Neural cell (in vitro differentiated cells): ENCODE results near the gene MIXL1. TPM values are rescaled to one million over a fixed set of nuclear protein-coding genes. Genes with fewer than 3 reads are reported as not detected.

Experiments
- H2AFZ ChIP-seq: fragments of 200-600, 300-800 bp; sonication (generic), shearing (Covaris generic); 2 replicates; pipeline ENCODE4 v1.6.0; 2014; ENCODE audit warnings: low read depth, mild to moderate bottlenecking, antibody characterized with exemption, low read length, moderate library complexity
- H3F3A ChIP-seq: fragments of 200-600 bp; shearing (Covaris generic); 2 replicates; pipeline ENCODE4 v1.6.1; 2016; ENCODE audit warnings: mild to moderate bottlenecking, moderate library complexity, mixed read lengths, antibody characterized with exemption, low read length; ENCODE audit not compliant: insufficient read depth, poor library complexity, severe bottlenecking
- H3K27ac ChIP-seq: fragments of 200-600, 300-800 bp; sonication (generic), shearing (Covaris generic); 2 replicates; pipeline ENCODE4 v1.5.1; 2014; ENCODE audit warnings: mild to moderate bottlenecking, low read length, moderate library complexity
- H3K27me3 ChIP-seq: fragments of 300-800, 200-600 bp; sonication (generic), shearing (Covaris generic); 2 replicates; pipeline ENCODE4 v1.6.0; 2014; ENCODE audit warnings: mild to moderate bottlenecking, low read depth, low read length, moderate library complexity; ENCODE audit not compliant: insufficient read depth
- H3K36me3 ChIP-seq: fragments of 300-800, 200-600 bp; sonication (generic), shearing (Covaris generic); 2 replicates; pipeline ENCODE4 v1.5.1; 2014; ENCODE audit warnings: mild to moderate bottlenecking, antibody characterized with exemption, low read length, moderate library complexity; ENCODE audit not compliant: insufficient read depth
- H3K4me2 ChIP-seq: fragments of 300-800, 200-600 bp; sonication (generic), shearing (Covaris generic); 2 replicates; pipeline ENCODE4 v1.6.0; 2014; ENCODE audit warnings: mild to moderate bottlenecking, low read length
- H3K4me3 ChIP-seq: fragments of 300-800, 200-600 bp; sonication (generic), shearing (Covaris generic); 2 replicates; pipeline ENCODE4 v1.5.1; 2014; ENCODE audit warnings: mild to moderate bottlenecking, low read length, moderate library complexity
- H3K79me2 ChIP-seq: fragments of 200-600 bp; shearing (Covaris generic); replicated peaks from 2 replicates; pipeline ENCODE4 v1.6.0; 2014; ENCODE audit warnings: mild to moderate bottlenecking, low read length, moderate library complexity; ENCODE audit not compliant: insufficient read depth
- H3K9ac ChIP-seq: fragments of 300-800, 200-600 bp; sonication (generic), shearing (Covaris generic); 2 replicates; pipeline ENCODE4 v1.6.1; 2016; ENCODE audit warnings: mild to moderate bottlenecking, low read length, mixed read lengths
- H3K9me2 ChIP-seq: fragments of 200-600 bp; shearing (Covaris generic); 2 replicates; pipeline ENCODE4 v1.6.1; 2016; ENCODE audit warnings: mild to moderate bottlenecking, low read length, mixed read lengths; ENCODE audit not compliant: insufficient read depth
- H3K9me3 ChIP-seq: fragments of 200-600, 300-800 bp; sonication (generic), shearing (Covaris generic); 2 replicates; pipeline ENCODE4 v1.6.1; 2016; ENCODE audit warnings: mild to moderate bottlenecking, mixed run types, low read length, moderate library complexity, mixed read lengths
- H4K20me1 ChIP-seq: fragments of 200-600 bp; shearing (Covaris generic); 2 replicates; pipeline ENCODE4 v1.6.1; 2016; ENCODE audit warnings: mild to moderate bottlenecking, mixed run types; ENCODE audit not compliant: insufficient read depth
- CTCF ChIP-seq: fragments of 450-650 bp; IDR thresholded peaks from 2 replicates; pipeline ENCODE4 v1.5.1; 2014; ENCODE audit warnings: antibody characterized with exemption, mild to moderate bottlenecking, moderate library complexity; ENCODE audit not compliant: poor library complexity, severe bottlenecking
- EP300 ChIP-seq: fragments of 450-650 bp; conservative IDR thresholded peaks from 2 replicates; pipeline ENCODE4 v1.6.1; 2014; ENCODE audit warnings: antibody characterized with exemption, mild to moderate bottlenecking, moderate library complexity; ENCODE audit not compliant: poor library complexity, severe bottlenecking
- EZH2 ChIP-seq: fragments of 200-600, 300-800 bp; shearing (Covaris generic), sonication (generic); IDR thresholded peaks from 2 replicates; pipeline ENCODE4 v1.6.1; 2014; ENCODE audit warnings: antibody characterized with exemption, low read length, borderline replicate concordance, mild to moderate bottlenecking; ENCODE audit not compliant: insufficient read depth, poor library complexity, severe bottlenecking
- MXI1 ChIP-seq: fragments of 450-650 bp; conservative IDR thresholded peaks from 2 replicates; pipeline ENCODE4 v1.6.1; 2014; ENCODE audit warnings: antibody characterized with exemption, mild to moderate bottlenecking; ENCODE audit not compliant: poor library complexity, severe bottlenecking
- POLR2AphosphoS5 ChIP-seq: IDR thresholded peaks from 2 replicates; pipeline ENCODE4 v1.6.1; 2012
- RAD21 ChIP-seq: fragments of 450-650 bp; conservative IDR thresholded peaks from 2 replicates; pipeline ENCODE4 v1.6.1; 2014; ENCODE audit warnings: antibody characterized with exemption, mild to moderate bottlenecking, moderate library complexity
- REST ChIP-seq: IDR thresholded peaks from 2 replicates; pipeline ENCODE4 v1.6.1; 2012; ENCODE audit warnings: borderline replicate concordance
- SMC3 ChIP-seq: fragments of 450-650 bp; conservative IDR thresholded peaks from 2 replicates; pipeline ENCODE4 v1.6.1; 2014; ENCODE audit warnings: antibody characterized with exemption, mild to moderate bottlenecking, moderate library complexity; ENCODE audit not compliant: poor library complexity
- TAF1 ChIP-seq: IDR thresholded peaks from 2 replicates; pipeline ENCODE4 v1.6.1; 2012; ENCODE audit warnings: low read depth
- polyA plus RNA-seq: library from polyadenylated mRNA; depleted of rRNA; stranded (reverse); fragments of >200 nt; gene quantifications from 2 replicates; pipeline ENCODE4 v1.2.3, GENCODE V29; 2014

MIXL1 gene
- polyA plus RNA-seq, 1 donor from 2014 or later, result not detected

- Histone ChIP-seq H3K27ac (no peak overlapping the region), H3K9me2 (no peaks in the 10 kb centered on the region), H2AFZ (no peak overlapping the region), H3K9me3 (no peaks in the 10 kb centered on the region), H3K4me2 (no peak overlapping the region), H3F3A (no peaks in the 10 kb centered on the region), H3K9ac (no peak overlapping the region), H3K79me2 (no peaks in the 10 kb centered on the region), H3K27me3 (no peaks in the 10 kb centered on the region), H3K4me3 (no peak overlapping the region), H3K36me3 (no peaks in the 10 kb centered on the region), H4K20me1 (no peaks in the 10 kb centered on the region)
- no peak for TF ChIP-seq RAD21
- no peak for TF ChIP-seq EZH2
- TF ChIP-seq EP300, result no peak
- no peak for TF ChIP-seq MXI1
- no peak for TF ChIP-seq REST
- TF ChIP-seq TAF1, result no peak
- TF ChIP-seq POLR2AphosphoS5, result no peak
- no peak for TF ChIP-seq SMC3
- no peak for TF ChIP-seq CTCF
Measured at GRCh38 chr1:226203655-226204054, 19.8 kb upstream of the MIXL1 start.

GRCh38 chr1:226204198-226204597 is 19.3 kb upstream of the MIXL1 start:
- no peaks in the 10 kb centered on the region for H4K20me1 ChIP-seq
- H3F3A ChIP-seq, result no peaks in the 10 kb centered on the region
- H3K36me3 ChIP-seq, result no peaks in the 10 kb centered on the region
- no peaks in the 10 kb centered on the region for H3K9me3 ChIP-seq
- H3K27me3 ChIP-seq, result no peaks in the 10 kb centered on the region
- H3K9ac ChIP-seq, result no peak overlapping the region
- H3K27ac ChIP-seq, result no peak overlapping the region
- no peak overlapping the region for H3K4me3 ChIP-seq
- no peak overlapping the region for H2AFZ ChIP-seq
- TF ChIP-seq TAF1 (no peak), POLR2AphosphoS5 (no peak), MXI1 (no peak), REST (no peak), EP300 (no peak), SMC3 (no peak), EZH2 (no peak), RAD21 (no peak), CTCF (no peak)
- H3K4me2 ChIP-seq, result no peak overlapping the region
- no peaks in the 10 kb centered on the region for H3K9me2 ChIP-seq
- no peaks in the 10 kb centered on the region for H3K79me2 ChIP-seq
